BE2C (cell line): ENCODE results near the gene NEU4.

Source experiments
- DNase-seq: peaks from one replicate; pipeline ENCODE4 v3.0.0-alpha.2; 2020
- H3K27me3 ChIP-seq: fragments of 250-450 bp; sonication (Bioruptor Pico); 2 replicates; pipeline ENCODE4 v1.5.1; 2020; ENCODE audit warnings: mild to moderate bottlenecking
- H3K36me3 ChIP-seq: fragments of 250-450 bp; sonication (Bioruptor Pico); 2 replicates; pipeline ENCODE4 v1.5.1; 2020; ENCODE audit warnings: mild to moderate bottlenecking
- H3K4me1 ChIP-seq: fragments of 250-450 bp; sonication (Bioruptor Pico); 2 replicates; pipeline ENCODE4 v1.5.1; 2020
- H3K4me3 ChIP-seq: 2 replicates; pipeline ENCODE4 v1.5.1; 2011; ENCODE audit warnings: low read depth, low read length
- H3K9me3 ChIP-seq: fragments of 250-450 bp; sonication (Bioruptor Pico); 2 replicates; pipeline ENCODE4 v1.5.1; 2020
- TF ChIP-seq, protein P1 (sequence below): IDR thresholded peaks from 2 replicates; pipeline ENCODE4 v1.5.1; 2012; ENCODE audit warnings: mild to moderate bottlenecking, low read depth, low read length

The NEU4 gene

GRCh38 chr2:241810307-241811200 is 1.6 kb downstream of the NEU4 start:
- Histone ChIP-seq H3K4me3 (no peak overlapping the region), H3K36me3 (no peaks in the 10 kb centered on the region), H3K9me3 (no peaks in the 10 kb centered on the region), H3K27me3 (no peaks in the 10 kb centered on the region), H3K4me1 (peaks cover 22% of the 10 kb centered on the region)
- DNase-seq, result peak; percentile 19
- TF ChIP-seq, protein P1, sequence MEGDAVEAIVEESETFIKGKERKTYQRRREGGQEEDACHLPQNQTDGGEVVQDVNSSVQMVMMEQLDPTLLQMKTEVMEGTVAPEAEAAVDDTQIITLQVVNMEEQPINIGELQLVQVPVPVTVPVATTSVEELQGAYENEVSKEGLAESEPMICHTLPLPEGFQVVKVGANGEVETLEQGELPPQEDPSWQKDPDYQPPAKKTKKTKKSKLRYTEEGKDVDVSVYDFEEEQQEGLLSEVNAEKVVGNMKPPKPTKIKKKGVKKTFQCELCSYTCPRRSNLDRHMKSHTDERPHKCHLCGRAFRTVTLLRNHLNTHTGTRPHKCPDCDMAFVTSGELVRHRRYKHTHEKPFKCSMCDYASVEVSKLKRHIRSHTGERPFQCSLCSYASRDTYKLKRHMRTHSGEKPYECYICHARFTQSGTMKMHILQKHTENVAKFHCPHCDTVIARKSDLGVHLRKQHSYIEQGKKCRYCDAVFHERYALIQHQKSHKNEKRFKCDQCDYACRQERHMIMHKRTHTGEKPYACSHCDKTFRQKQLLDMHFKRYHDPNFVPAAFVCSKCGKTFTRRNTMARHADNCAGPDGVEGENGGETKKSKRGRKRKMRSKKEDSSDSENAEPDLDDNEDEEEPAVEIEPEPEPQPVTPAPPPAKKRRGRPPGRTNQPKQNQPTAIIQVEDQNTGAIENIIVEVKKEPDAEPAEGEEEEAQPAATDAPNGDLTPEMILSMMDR, result no peak

DNA sequence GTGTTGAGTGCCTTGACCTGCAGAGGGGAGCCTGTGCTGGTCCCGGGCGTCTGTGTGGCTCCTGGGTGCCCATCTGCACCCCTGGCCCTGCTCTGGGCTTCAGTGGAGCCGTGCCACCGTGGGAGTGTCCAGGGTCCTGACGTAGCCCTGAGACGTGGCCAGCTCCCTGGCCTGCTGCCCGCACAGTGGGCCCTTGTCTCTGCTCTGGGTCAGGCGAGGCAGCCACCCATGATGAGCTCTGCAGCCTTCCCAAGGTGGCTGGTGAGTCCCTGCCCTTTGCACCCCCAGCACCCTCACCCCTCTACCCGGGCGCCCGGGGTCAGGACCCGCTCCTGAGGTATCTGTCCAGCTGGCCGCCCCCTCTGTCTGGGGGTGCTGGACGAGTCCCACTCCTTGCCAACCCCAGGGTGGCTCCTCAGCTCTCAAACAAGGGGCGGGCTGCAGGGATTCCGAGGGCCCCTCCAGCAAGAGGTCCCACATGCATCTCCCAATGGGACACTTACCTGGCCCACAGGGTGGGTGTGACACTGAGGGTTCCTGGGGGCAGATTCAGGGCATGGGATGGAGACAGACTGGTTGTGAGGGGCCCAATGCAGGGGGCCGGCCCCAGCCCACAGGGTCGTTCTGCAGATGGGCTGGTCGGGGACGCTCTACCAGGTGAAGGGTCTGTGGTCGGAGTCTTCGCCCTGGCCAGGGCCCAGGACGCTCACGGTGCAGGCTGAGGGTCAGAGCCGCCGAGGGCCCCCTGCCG is 2.4 kb downstream of the NEU4 start:
- DNase-seq, result no peak
- no peaks in the 10 kb centered on the region for H3K9me3 ChIP-seq
- H3K4me3 ChIP-seq, result no peak overlapping the region
- peaks cover 22% of the 10 kb centered on the region for H3K4me1 ChIP-seq
- TF ChIP-seq, protein P1, result no peak
- no peaks in the 10 kb centered on the region for H3K36me3 ChIP-seq
- no peaks in the 10 kb centered on the region for H3K27me3 ChIP-seq

DNA sequence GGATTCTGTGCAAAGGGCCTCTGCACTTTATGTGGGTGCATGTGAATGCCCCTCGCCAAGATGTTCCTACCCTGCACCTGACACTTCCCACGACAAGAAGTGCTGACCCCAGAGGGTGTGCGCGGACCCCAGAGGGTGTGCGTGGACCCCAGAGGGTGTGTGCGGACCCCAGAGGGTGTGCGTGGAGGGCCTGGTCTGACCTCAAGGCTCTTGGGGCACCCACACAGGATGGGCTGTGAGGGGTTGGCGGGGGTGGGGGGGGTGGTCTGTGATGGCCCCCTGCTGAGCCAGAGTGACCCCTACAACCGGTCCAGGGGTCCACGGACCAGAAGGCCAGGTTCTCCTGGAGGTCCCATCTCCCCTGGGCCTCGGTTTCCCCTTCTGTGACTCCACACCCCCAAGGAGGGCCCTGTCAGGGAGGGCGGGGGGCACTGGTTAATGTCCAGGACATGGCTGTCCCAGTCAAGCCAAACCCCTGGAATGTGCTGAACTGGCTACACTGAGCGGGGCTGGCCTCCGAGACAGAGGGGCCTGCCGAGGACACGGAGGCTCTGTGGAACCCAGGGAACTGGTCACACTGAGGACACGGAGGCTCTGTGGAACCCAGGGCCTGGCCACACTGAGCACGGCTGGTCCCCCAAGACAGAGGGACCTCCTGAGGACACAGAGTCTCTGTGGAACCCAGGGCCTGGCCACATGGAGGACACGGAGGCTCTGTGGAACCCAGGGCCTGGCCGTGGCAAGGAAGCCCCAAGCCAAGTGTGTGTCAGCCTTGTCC is 3.1 kb downstream of the NEU4 start:
- no peak overlapping the region for H3K4me3 ChIP-seq
- no peak for DNase-seq
- H3K27me3 ChIP-seq, result no peaks in the 10 kb centered on the region
- no peaks in the 10 kb centered on the region for H3K36me3 ChIP-seq
- TF ChIP-seq, protein P1, result no peak
- H3K9me3 ChIP-seq, result no peaks in the 10 kb centered on the region
- H3K4me1 ChIP-seq, result peaks cover 22% of the 10 kb centered on the region

GRCh38 chr2:241812730-241813643 is 4.0 kb downstream of the NEU4 start:
- no peaks in the 10 kb centered on the region for H3K9me3 ChIP-seq
- peaks cover 22% of the 10 kb centered on the region for H3K4me1 ChIP-seq
- TF ChIP-seq, protein P1, result no peak
- H3K27me3 ChIP-seq, result no peaks in the 10 kb centered on the region
- H3K36me3 ChIP-seq, result no peaks in the 10 kb centered on the region
- DNase-seq, result no peak
- H3K4me3 ChIP-seq, result no peak overlapping the region

- no peak for DNase-seq
- Histone ChIP-seq H3K36me3 (no peaks in the 10 kb centered on the region), H3K4me1 (peaks cover 16% of the 10 kb centered on the region), H3K9me3 (no peaks in the 10 kb centered on the region), H3K4me3 (no peak overlapping the region), H3K27me3 (no peaks in the 10 kb centered on the region)
- TF ChIP-seq, protein P1, result no peak
These were observed 4.8 kb downstream of the NEU4 start for GRCh38 chr2:241813644-241814392.
